OCI-LY1 (cell line): ENCODE results near the gene MEIS1.

Experiments used
- H2AFZ ChIP-seq: fragments of 200-600 bp; sonication (generic), shearing (Covaris generic); 2 replicates; pipeline ENCODE4 v1.6.0; 2014; ENCODE audit warnings: antibody characterized with exemption, mild to moderate bottlenecking, low read length
- H3F3A ChIP-seq: fragments of 200-600 bp; sonication (generic), shearing (Covaris generic); 2 replicates; pipeline ENCODE4 v1.6.0; 2014; ENCODE audit warnings: mild to moderate bottlenecking, antibody characterized with exemption, low read length, moderate library complexity; ENCODE audit not compliant: insufficient read depth
- H3K27ac ChIP-seq: fragments of 200-600 bp; sonication (generic); 2 replicates; pipeline ENCODE4 v1.5.1; 2014; ENCODE audit warnings: low read length, mixed run types, mild to moderate bottlenecking, low read depth; ENCODE audit not compliant: poor library complexity, severe bottlenecking
- H3K27me3 ChIP-seq: fragments of 200-600 bp; sonication (generic); 2 replicates; pipeline ENCODE4 v1.6.0; 2014; ENCODE audit warnings: antibody characterized with exemption, mild to moderate bottlenecking, low read length, moderate library complexity; ENCODE audit not compliant: insufficient read depth
- H3K36me3 ChIP-seq: fragments of 200-600 bp; sonication (generic); 2 replicates; pipeline ENCODE4 v1.6.1; 2014; ENCODE audit warnings: mild to moderate bottlenecking, antibody characterized with exemption, low read length, moderate library complexity, mixed read lengths; ENCODE audit not compliant: insufficient read depth
- H3K4me1 ChIP-seq: fragments of 200-600 bp; sonication (generic); 2 replicates; pipeline ENCODE4 v1.5.1; 2014; ENCODE audit warnings: mild to moderate bottlenecking, low read length, moderate library complexity; ENCODE audit not compliant: insufficient read depth, severe bottlenecking
- H3K4me2 ChIP-seq: fragments of 200-600 bp; sonication (generic), shearing (Covaris generic); 2 replicates; pipeline ENCODE4 v1.6.1; 2014; ENCODE audit warnings: low read length
- H3K4me3 ChIP-seq: fragments of 200-600 bp; sonication (generic); 2 replicates; pipeline ENCODE4 v1.5.1; 2014; ENCODE audit warnings: low read length, low read depth, mild to moderate bottlenecking, mixed read lengths; ENCODE audit not compliant: poor library complexity, severe bottlenecking
- H3K79me2 ChIP-seq: fragments of 200-600 bp; shearing (Covaris generic); 2 replicates; pipeline ENCODE4 v1.6.1; 2016; ENCODE audit warnings: mixed run types, low read length, mixed read lengths; ENCODE audit not compliant: insufficient read depth
- H3K9ac ChIP-seq: fragments of 200-600 bp; sonication (generic), shearing (Covaris generic); 2 replicates; pipeline ENCODE4 v1.6.1; 2014; ENCODE audit warnings: mild to moderate bottlenecking, low read length, mixed read lengths
- H3K9me2 ChIP-seq: fragments of 200-600 bp; sonication (generic), shearing (Covaris generic); 2 replicates; pipeline ENCODE4 v1.6.1; 2014; ENCODE audit warnings: low read depth, mild to moderate bottlenecking, low read length, mixed read lengths
- H3K9me3 ChIP-seq: fragments of 200-600 bp; shearing (Covaris generic); 2 replicates; pipeline ENCODE4 v1.6.1; 2014; ENCODE audit warnings: low read length, mixed read lengths
- H4K20me1 ChIP-seq: fragments of 200-600 bp; sonication (generic), shearing (Covaris generic); 2 replicates; pipeline ENCODE4 v1.6.0; 2016; ENCODE audit warnings: mild to moderate bottlenecking, low read length; ENCODE audit not compliant: insufficient read depth
- CTCF ChIP-seq: fragments of 200-600 bp; sonication (generic), shearing (Covaris generic); IDR thresholded peaks from 2 replicates; pipeline ENCODE4 v1.5.1; 2017; ENCODE audit warnings: mild to moderate bottlenecking, antibody characterized with exemption, low read length, moderate library complexity, mixed read lengths
- EZH2 ChIP-seq: fragments of 200-600 bp; sonication (generic), shearing (Covaris generic); IDR thresholded peaks from 2 replicates; pipeline ENCODE4 v1.8.0; 2017; ENCODE audit warnings: borderline replicate concordance, mixed run types, mild to moderate bottlenecking, antibody characterized with exemption, low read length, moderate library complexity, mixed read lengths

The MEIS1 gene

DNA sequence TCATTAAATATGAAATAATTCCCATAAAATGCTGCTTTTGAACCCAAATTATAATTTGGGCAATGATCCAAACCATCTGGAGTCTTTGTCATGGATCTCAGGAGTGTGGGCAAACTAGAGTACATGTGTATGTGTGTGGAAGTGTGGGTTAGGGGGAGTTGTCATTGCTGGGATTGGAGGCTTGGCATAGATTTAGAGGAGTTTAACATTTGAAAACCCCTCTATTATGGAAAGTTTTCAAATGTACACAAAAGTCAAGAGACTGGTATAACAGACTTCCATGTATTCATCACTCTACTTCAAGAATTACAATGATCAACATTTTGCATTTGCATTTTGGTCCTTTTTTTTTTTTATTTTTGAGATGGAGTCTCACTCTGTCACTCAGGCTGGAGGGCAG is 159.1 kb downstream of the MEIS1 start:
- Histone ChIP-seq H3K4me3 (no peak overlapping the region), H3K9me3 (no peaks in the 10 kb centered on the region), H3F3A (no peaks in the 10 kb centered on the region), H3K9me2 (no peaks in the 10 kb centered on the region), H3K4me1 (no peaks in the 10 kb centered on the region), H4K20me1 (no peaks in the 10 kb centered on the region), H3K79me2 (no peaks in the 10 kb centered on the region), H3K27ac (no peak overlapping the region), H2AFZ (no peak overlapping the region), H3K27me3 (no peaks in the 10 kb centered on the region), H3K9ac (no peak overlapping the region), H3K4me2 (no peak overlapping the region), H3K36me3 (no peaks in the 10 kb centered on the region)
- TF ChIP-seq CTCF: no peak
- no peak for TF ChIP-seq EZH2

GRCh38 chr2:66595556-66595955 is 160.6 kb downstream of the MEIS1 start:
- no peaks in the 10 kb centered on the region for H3K36me3 ChIP-seq
- no peaks in the 10 kb centered on the region for H3K79me2 ChIP-seq
- no peaks in the 10 kb centered on the region for H4K20me1 ChIP-seq
- no peaks in the 10 kb centered on the region for H3F3A ChIP-seq
- H3K4me2 ChIP-seq: no peak overlapping the region
- no peak overlapping the region for H2AFZ ChIP-seq
- H3K4me3 ChIP-seq: no peak overlapping the region
- H3K27me3 ChIP-seq: no peaks in the 10 kb centered on the region
- no peaks in the 10 kb centered on the region for H3K4me1 ChIP-seq
- TF ChIP-seq EZH2 (no peak), CTCF (no peak)
- no peaks in the 10 kb centered on the region for H3K9me2 ChIP-seq
- H3K9me3 ChIP-seq: no peaks in the 10 kb centered on the region
- H3K27ac ChIP-seq: no peak overlapping the region
- H3K9ac ChIP-seq: no peak overlapping the region

DNA sequence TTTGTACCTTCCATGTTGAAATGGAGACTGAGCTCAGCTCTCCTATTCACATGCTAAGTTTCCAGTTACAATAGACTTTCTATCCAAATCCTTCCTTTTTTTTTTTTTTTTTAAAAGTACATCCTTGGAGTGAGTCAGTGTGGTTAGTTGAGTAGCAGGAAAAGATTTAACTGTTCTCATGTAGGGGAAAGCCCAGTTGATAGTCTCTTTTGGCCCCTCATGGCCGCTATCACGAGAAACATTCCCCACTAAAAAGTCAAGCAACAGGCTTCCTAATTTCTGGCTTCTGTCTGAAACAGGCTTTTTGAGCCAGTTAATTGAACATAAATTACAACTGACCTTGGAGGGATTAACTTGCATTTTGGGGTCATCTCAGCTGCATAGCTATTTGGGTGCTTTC is 161.3 kb downstream of the MEIS1 start:
- no peaks in the 10 kb centered on the region for H3K27me3 ChIP-seq
- H3K79me2 ChIP-seq: no peaks in the 10 kb centered on the region
- no peaks in the 10 kb centered on the region for H3F3A ChIP-seq
- TF ChIP-seq EZH2 (no peak), CTCF (no peak)
- H4K20me1 ChIP-seq: no peaks in the 10 kb centered on the region
- H3K9me2 ChIP-seq: no peaks in the 10 kb centered on the region
- no peaks in the 10 kb centered on the region for H3K36me3 ChIP-seq
- H3K4me1 ChIP-seq: no peaks in the 10 kb centered on the region
- no peak overlapping the region for H3K27ac ChIP-seq
- no peaks in the 10 kb centered on the region for H3K9me3 ChIP-seq
- H3K4me3 ChIP-seq: no peak overlapping the region
- H3K9ac ChIP-seq: no peak overlapping the region
- H2AFZ ChIP-seq: no peak overlapping the region
- no peak overlapping the region for H3K4me2 ChIP-seq
